Endothelial cell (in vitro differentiated cells): ENCODE data around the gene EID3. TPM values are rescaled to one million over a fixed set of nuclear protein-coding genes. Genes with fewer than 3 reads are reported as not detected.

Source experiments
- DNase-seq: peaks from one replicate; pipeline ENCODE4 v3.0.0; 2021; ENCODE audit warnings: low spot score
- H3K27ac Mint-ChIP-seq: one replicate; pipeline ENCODE4 v1.8.0; 2021; ENCODE audit warnings: mixed read lengths, inconsistent platforms; ENCODE audit not compliant: unreplicated experiment
- H3K27me3 Mint-ChIP-seq: one replicate; pipeline ENCODE4 v1.8.0; 2021; ENCODE audit warnings: mild to moderate bottlenecking, moderate library complexity, mixed read lengths, inconsistent platforms; ENCODE audit not compliant: unreplicated experiment
- H3K36me3 Mint-ChIP-seq: one replicate; pipeline ENCODE4 v1.8.0; 2021; ENCODE audit warnings: mild to moderate bottlenecking, low read depth, mixed read lengths, inconsistent platforms; ENCODE audit not compliant: unreplicated experiment
- H3K4me1 Mint-ChIP-seq: one replicate; pipeline ENCODE4 v1.8.0; 2021; ENCODE audit warnings: mild to moderate bottlenecking, mixed read lengths, inconsistent platforms; ENCODE audit not compliant: unreplicated experiment
- H3K4me3 Mint-ChIP-seq: one replicate; pipeline ENCODE4 v1.8.0; 2021; ENCODE audit warnings: mild to moderate bottlenecking, mixed read lengths, inconsistent platforms; ENCODE audit not compliant: unreplicated experiment
- H3K9me3 Mint-ChIP-seq: one replicate; pipeline ENCODE4 v1.8.0; 2021; ENCODE audit warnings: mixed read lengths, inconsistent platforms; ENCODE audit not compliant: unreplicated experiment
- total RNA-seq: library from RNA; stranded (reverse); fragmentation: NEBNext Ultra II Directional; extraction: Animal tissue kit (Norgen Biotek cat#: 25700); gene quantifications from one replicate; pipeline ENCODE4 v1.2.1, GENCODE V29; 2021; ENCODE audit not compliant: unreplicated experiment
- TF ChIP-seq, protein P1 (sequence below): fragments of 200-600 bp; sonication (generic); IDR thresholded peaks from one replicate; pipeline ENCODE4 v1.5.0; 2021; ENCODE audit warnings: antibody characterized with exemption; ENCODE audit not compliant: unreplicated experiment

EID3 gene
- total RNA-seq, 1 donor from 2014 or later = 2.2 TPM

DNA sequence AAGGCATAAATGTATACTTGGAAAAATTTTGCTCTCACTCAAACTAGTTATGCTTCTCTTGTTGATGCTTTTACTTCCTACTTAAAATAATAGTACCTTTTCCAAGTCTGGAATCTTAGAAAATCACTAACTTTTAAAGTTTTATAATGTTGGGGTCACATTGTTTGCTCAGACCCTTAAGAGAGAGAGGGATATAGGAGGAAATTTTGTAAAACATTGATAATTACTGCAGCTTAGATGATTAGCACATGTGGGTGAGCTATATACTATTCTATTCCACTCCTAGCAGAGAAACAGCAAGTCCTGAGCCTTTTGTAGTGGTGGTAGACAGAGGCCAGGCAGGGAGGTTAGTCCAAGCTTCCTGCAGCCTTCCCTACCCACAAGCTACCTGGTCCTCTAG lies 13.4 kb downstream of the EID3 start:
- Mint-ChIP-seq H3K9me3 (no peaks in the 10 kb centered on the region), H3K36me3 (peaks cover 44% of the 10 kb centered on the region), H3K27ac (peak overlapping the region; percentile 61), H3K27me3 (no peaks in the 10 kb centered on the region), H3K4me3 (no peak overlapping the region), H3K4me1 (no peaks in the 10 kb centered on the region)
- TF ChIP-seq, protein P1, sequence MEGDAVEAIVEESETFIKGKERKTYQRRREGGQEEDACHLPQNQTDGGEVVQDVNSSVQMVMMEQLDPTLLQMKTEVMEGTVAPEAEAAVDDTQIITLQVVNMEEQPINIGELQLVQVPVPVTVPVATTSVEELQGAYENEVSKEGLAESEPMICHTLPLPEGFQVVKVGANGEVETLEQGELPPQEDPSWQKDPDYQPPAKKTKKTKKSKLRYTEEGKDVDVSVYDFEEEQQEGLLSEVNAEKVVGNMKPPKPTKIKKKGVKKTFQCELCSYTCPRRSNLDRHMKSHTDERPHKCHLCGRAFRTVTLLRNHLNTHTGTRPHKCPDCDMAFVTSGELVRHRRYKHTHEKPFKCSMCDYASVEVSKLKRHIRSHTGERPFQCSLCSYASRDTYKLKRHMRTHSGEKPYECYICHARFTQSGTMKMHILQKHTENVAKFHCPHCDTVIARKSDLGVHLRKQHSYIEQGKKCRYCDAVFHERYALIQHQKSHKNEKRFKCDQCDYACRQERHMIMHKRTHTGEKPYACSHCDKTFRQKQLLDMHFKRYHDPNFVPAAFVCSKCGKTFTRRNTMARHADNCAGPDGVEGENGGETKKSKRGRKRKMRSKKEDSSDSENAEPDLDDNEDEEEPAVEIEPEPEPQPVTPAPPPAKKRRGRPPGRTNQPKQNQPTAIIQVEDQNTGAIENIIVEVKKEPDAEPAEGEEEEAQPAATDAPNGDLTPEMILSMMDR = no peak
- no peak for DNase-seq

DNA sequence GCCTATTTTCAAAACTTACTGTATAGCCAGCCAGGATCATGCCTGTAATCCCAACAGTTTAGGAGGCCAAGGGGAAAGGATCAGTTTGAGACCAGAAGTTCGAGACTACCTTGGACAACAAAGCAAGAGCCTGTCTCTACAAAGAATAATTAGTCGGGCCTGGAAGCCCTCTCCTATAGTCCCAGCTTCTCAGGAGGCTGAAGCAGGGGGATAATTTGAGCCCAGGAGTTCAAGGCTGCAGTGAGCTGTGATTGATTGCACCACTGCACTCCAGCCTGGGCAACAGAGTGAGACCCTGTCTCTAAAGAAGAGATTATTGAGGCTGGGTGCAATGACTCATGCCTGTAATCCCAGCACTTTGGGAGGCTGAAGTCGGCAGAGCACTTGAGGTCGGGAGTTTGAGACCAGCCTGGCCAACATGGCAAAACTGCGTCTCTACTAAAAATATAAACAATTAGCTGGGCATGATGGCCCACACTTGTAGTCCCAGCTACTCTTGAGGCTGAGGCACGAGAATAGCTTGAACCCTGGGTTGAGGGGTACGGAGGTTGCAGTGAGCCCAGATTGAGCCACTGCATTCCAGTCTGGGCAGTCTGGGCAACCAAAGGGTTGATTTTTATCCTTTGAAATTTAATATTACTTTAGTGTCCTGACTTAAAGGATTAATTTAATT lies 14.1 kb downstream of the EID3 start:
- no peak overlapping the region for H3K4me3 Mint-ChIP-seq
- no peak overlapping the region for H3K27ac Mint-ChIP-seq
- TF ChIP-seq, protein P1 = no peak
- H3K4me1 Mint-ChIP-seq = no peaks in the 10 kb centered on the region
- no peaks in the 10 kb centered on the region for H3K9me3 Mint-ChIP-seq
- peaks cover 46% of the 10 kb centered on the region for H3K36me3 Mint-ChIP-seq
- H3K27me3 Mint-ChIP-seq = no peaks in the 10 kb centered on the region
- no peak for DNase-seq

DNA sequence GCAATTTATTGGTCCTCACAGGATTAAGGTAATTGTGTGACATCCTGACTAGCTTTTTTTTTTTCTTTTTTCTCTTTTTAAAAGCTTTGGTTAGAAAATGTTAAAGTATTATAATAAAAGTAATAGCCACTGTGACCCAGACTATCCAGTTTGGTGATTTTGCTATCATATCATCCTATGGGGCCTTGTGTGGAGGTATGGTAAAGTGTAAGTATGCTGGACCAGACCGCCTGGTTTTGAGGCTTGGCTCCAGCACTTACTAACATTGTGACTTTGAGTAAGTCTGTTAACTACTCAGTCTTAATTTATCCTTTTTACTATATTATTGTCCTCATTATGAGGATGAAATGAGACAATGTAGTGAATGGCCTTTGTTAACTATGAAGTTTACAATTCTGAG lies 15.5 kb downstream of the EID3 start:
- H3K27ac Mint-ChIP-seq = no peak overlapping the region
- H3K27me3 Mint-ChIP-seq = no peaks in the 10 kb centered on the region
- TF ChIP-seq, protein P1 = no peak
- no peak for DNase-seq
- H3K36me3 Mint-ChIP-seq = peaks cover 41% of the 10 kb centered on the region
- H3K4me1 Mint-ChIP-seq = no peaks in the 10 kb centered on the region
- no peaks in the 10 kb centered on the region for H3K9me3 Mint-ChIP-seq
- H3K4me3 Mint-ChIP-seq = no peak overlapping the region

DNA sequence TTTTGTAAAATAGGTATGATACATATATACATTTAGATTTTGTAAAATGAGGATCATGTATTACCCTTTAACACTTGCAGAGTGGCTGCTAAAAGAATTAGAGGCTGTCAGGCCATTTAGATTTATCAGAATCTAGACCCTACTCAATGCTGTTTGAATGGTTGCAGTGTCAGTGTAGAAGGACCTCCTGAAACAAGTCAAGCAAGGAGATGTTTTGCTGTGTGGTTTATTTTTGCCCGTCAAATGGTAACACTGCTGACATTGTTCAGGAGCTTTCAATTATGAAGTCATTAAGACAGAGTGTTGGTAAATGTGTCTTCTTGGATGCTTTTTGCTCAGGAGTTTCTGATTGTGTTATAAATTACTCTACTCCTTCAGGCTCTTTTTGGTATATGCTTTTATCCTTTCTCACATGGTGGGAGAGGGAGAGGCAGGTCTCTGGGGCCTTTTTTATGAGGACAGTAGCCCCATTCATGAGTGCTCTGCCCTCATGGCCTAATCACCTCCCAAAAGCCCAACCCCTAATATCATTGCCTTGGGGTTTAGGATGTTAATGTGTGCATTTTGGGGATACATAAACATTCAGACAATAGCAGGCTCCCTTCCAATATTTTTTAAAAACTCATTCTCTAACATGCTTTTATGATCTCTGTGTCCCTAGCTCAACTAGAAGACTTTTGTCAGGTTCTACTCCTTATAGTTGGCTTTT lies 16.5 kb downstream of the EID3 start:
- no peaks in the 10 kb centered on the region for H3K9me3 Mint-ChIP-seq
- no peaks in the 10 kb centered on the region for H3K27me3 Mint-ChIP-seq
- DNase-seq = no peak
- H3K4me3 Mint-ChIP-seq = no peak overlapping the region
- no peak overlapping the region for H3K27ac Mint-ChIP-seq
- H3K4me1 Mint-ChIP-seq = no peaks in the 10 kb centered on the region
- TF ChIP-seq, protein P1 = no peak
- peaks cover 47% of the 10 kb centered on the region for H3K36me3 Mint-ChIP-seq

DNA sequence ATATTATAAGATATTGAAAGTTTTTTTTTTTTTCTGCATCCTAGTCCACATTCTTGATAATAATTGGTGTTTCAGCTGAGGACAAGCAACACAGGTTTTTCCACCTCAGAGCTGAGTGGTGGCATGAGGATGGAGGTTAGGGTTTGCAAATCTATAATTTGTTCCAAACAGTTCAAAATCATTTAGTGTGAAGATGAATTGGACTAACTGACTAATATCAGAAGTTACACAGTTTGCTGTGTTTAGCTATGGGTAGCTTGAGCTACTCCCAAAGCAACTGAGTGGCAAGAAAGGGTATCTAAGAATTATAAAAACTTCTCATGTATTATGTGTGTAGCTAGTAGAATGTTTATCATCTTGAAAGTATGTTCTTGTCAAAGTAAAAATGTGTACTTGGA lies 17.1 kb downstream of the EID3 start:
- TF ChIP-seq, protein P1 = no peak
- Mint-ChIP-seq H3K36me3 (peaks cover 43% of the 10 kb centered on the region), H3K9me3 (no peaks in the 10 kb centered on the region), H3K4me3 (no peak overlapping the region), H3K4me1 (no peaks in the 10 kb centered on the region), H3K27me3 (no peaks in the 10 kb centered on the region), H3K27ac (no peak overlapping the region)
- DNase-seq = no peak
